Stimulated activated CD4-positive, alpha-beta T cell treated with anti-CD3 and anti-CD28 coated beads, TNF-alpha, amount 100 ng/mL, for 4 hours (primary cell): ENCODE data around the gene TCL1B.
"Not testable (repeated sequence)": the region's sequence is repeated elsewhere in the genome, so short reads cannot be mapped to it uniquely, and the experiment has no call there.

ENCODE experiments used
- DNase-seq, 3 experiments: peaks; one replicate each; pipeline ENCODE4 v3.0.0-alpha.2; 2020; ENCODE audit warnings: low read depth in 3 of 3

The TCL1B gene

DNA sequence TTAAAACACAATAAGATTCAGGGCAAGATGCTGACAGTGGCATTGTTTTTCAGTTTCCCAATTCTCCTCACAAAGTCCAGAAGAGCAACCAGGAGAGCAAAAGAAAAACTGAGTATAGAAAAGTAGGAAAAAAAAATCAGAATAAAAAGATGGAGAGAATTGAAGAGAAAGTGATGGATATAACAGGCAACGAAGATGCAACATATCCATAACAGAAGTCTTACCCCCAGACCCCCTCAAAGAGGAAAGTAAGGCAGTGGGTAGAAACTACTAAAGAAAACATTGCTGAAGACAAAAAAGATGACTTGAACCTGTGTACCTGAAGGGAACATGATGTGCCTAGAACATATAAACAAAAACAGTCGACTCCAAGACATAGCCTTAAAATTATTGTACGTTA, 17.1 kb downstream of the TCL1B start:
- no peak for DNase-seq

DNA sequence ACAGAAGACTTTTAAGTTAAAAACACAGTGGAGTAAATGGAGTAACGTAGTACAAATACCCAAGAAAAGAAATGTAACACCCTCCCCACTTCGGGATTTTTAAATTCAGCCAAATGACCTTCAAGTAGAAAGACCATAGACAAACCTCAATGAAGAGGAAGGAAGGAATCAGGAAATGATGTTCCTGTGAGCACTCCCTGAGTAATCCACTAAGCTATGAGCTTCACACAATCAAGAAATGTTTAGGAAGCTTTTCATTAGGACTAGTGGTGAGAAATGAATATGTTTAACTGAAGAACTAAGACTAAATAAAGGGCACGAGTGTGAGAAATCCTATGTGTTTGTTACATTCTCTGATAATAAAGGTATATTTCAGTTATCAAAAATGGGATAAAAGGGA, 17.6 kb downstream of the TCL1B start:
- DNase-seq, result no peak

DNA sequence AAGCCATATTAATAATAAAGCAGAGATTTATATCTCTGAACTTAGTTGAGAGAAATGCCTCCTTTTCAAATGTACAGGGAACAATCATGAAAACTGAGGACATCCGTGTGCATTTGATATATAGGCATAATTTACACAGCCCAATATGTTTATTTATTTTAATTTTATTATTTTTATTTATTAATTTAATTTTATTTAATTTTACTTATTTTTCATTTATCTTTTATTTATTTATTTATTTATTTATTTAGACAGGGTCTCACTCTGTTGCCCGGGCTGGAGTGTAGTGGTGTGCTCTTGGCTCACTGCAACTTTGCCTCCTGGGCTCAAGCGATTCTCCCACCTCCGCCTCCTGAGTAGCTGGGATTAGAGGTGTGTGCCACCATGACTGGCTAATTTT, 19.3 kb downstream of the TCL1B start:
- no peak for DNase-seq

DNA sequence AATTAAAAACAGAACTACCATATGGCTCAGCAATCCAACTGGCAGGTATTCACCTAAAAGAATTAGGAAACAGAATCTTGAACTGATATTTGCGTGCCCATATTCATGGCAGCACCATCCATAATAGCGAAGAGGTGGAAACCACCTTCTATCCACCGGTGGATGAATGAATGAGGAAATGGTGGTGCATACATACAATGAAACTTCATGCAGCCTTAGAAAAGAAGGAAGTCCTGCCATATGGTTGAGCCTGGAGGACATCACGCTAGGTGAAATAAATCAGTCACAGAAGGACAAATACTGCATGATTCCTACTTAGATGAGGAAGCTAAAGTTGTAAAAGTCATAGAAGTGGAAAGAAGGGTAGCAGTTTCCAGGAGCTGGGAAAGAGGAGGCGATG, 21.1 kb downstream of the TCL1B start:
- DNase-seq, result no peak

DNA sequence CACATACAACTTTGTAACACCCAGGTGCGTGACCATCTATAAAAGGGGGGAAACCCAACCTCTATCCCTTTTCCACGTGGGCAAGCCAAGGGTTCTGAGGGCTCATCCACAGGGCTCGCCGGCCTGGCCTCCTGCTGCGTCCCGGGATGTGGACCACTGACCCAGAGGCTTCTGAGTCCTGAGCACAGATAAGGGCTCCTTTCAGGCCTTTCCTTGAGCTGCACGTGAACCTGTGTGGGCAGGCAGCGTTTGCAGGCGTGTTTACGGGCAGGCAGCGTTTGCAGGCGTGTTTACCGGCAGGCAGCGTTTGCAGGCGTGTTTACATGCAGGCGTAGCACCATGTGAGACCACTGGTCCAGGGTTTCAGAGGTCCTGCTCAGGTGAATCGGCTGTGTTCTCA, 23.9 kb downstream of the TCL1B start:
- DNase-seq, result no peak

DNA sequence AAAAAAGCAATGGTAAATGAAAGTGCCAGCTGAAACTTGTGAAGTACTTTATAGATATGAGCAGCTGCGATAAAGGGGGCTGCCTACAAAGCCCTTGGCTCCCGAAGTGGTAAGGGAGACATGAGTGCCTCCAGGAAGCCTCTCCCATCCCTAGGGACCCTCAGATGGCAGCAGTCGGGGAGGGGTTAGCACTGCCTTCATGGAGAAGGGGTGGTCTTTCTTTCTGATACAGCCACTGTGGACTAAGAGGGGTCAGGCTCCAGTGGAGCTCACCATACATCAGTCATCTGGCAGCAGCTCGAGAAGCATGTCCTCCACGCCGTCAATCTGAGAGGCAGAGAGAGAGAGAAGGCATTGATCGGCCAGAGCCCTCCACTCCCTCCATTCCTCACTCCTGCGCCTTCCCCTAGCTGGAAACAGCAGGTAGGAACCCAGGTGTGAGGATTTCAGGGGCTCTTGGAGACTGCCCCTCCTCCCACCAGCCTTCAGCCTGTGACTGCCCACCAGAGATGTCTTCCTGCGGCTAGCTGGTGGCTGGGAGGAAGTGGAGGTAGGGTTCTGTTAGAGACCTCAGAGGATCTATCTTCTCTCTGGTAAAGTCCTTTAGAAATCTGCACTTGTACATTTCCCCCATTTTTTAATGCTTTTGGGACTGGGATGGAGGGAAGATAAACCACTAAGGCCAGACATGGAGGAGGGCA, 25.4 kb downstream of the TCL1B start:
- no peak for DNase-seq

DNA sequence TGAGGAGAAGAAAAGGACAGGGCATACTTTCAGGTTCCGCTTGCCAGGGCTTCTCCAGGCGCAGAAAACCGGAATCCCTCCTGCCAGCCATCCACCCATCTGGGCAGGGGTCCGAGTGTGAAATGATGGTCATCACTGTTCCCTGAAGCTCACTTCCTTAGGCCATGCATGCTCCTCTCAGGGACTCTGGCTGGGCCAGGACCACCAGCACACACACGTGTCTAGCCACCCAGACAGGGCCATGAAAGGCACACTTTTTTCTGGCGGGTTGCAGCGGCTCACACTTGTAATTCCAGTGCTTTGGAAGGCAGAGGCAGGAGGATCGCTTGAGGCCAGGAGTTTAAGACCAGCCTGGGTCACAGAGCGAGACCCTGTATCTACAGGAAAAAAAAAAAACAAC, 26.2 kb downstream of the TCL1B start:
- DNase-seq, result no peak

DNA sequence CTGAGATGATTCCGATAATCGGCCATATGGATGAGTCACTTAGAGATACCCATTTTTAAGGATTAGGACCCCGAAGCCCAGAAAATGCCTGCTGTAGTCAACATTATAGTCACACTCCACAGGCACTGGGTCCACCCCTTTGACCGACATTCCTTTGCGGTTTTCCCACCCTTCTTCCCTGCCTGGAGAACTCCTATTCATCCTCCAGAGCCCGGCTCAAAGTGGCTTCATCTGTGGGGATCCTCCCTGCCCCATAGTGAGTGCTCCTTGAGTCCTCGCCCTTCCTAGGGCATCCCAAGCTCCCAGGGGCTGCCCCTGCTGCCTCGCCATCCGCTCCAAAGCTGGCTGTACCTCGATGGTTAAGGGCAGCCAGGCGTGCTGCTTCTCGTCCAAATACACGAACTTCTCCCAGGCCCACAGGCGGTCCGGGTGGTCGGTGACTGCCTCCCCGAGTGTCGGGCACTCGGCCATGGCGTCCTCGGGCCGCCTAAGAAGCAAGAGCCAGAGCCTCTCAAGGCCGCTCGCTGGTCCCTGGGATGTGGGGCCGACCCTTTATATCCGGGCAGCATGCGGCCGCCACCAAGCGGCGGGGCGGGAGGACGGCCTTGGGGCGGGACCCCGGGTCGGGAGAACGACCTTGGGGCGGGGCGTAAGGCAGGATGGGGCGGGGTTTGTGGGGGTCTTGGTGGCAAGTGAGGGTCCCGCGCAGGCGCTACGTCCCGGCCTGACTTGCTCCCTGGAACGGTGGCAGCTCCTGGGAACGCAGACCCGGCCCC, 27.6 kb downstream of the TCL1B start, which contains the start of gene TCL1A:
Gene TCL1A (minus strand): TSS at position 530 of the 776 bp plus-strand sequence. CDS start 59 bp downstream, at position 471.
- no peak for DNase-seq

DNA sequence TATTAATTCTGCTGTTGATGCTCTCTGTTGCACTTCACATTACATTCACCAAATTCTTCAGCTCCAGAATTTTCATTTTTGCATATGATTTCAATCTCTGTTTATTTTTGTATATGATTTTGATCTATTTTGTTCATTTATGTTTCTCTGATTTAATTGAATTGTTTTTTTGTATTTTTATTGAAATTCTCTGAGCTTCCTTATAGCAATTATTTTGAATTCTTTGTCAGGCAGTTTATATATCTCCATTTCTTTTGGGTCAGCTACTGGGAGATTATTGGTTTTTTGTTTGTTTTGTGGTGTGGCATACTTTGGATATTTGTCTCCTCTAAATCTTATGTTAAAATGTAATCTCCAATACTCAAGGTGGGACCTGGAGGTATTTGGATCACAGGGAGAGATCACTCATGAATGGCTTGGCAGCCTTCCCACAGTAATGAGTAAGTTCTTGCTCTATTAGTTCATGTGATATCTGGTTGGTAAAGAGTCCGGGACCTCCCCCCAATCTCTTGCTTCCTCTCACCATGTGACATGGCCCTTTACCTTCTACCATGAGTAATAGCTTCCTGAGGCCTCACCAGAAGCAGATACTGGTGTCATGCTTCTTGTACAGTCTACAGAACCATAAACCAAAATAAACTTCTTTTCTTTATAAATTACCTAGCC, 36.4 kb downstream of the TCL1B start:
- DNase-seq, result no peak

DNA sequence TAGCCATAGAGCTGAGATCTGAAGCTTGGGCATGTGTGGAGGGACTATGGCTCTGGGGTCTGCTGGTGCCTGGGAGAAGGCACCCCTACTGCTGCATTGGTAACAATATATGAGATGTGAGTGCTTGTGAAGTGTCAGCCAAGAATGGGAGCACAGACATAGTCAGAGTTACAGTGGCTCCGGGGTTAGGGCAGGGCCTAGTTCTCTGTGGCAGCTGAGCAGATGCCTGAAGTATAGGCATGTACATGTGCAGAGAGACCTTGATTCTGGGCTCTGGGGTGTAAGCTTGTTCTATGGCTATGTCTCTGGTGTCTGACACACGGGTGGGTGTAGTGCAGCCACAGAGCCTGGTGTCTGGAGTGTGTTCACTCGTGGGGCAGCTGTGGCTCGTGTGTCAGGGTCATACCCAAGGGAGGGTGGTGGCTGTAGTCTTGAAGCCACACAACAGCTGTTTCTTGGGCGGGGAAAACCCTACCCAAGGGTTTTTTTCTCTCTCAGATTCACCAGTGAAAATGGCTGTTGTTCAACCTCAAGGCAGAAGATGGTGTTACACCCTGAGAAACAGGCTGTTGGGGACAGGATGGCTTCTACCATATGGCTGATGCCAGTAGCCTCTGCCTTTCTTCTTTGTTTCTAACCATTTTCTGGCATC, 39.6 kb downstream of the TCL1B start:
- no peak for DNase-seq

DNA sequence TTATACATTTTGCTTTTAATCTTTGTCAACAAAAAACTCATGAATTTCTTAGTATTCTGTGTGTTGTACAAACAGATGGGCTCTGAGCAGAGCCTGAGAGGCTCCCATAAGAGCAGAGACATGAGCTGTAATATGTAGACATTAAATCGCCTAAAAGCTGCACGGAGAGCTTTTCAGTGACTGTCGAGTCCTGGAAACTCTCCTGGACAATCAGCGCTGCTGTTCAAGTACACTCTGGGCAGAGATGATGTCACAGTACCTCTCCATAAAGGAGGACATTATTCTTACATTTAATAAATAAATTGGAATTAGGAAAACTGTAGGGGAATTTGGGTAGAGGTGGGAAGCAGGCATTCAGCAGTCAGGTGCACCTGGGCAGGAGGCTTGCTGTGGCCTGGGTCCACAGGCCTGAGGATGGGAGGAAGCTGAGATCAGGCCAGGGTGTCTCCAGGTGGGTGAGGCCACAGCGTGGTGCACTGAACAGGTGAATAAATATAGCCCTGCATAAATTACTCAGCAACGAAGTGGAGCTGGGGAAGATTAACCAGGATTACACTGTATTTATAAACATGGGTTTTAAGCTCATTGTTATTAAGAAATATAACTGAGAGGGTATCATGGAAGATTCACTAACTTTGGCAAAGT, 41.0 kb downstream of the TCL1B start:
- no peak for DNase-seq

DNA sequence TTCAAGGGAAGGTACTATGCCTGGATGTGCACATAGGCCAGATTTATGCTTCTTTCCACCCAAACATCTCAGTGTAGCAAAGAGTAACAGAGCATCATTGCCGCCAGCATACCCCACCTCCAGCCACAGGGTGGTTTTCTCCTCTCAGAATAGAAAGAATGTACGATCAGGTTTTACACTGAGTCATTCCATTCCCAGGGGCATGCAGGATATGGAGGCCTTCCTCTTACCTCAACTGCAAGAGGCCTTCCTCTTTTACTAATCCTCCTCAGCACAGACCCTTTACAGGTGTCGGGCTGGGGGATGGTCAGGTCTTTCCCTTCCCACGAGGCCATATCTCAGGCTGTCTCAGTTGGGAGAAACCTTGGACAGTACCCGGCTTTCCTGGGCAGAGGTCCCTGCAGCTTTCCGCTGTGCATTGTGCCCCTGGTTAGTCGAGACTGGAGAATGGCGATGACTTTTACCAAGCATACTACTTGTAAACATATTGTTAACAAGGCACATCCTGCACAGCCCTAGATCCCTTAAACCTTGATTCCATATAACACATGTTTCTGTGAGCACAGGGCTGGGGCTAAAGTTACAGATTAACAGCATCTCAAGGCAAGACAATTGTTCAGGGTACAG, 43.3 kb downstream of the TCL1B start:
- DNase-seq, result not testable (repeated sequence)

DNA sequence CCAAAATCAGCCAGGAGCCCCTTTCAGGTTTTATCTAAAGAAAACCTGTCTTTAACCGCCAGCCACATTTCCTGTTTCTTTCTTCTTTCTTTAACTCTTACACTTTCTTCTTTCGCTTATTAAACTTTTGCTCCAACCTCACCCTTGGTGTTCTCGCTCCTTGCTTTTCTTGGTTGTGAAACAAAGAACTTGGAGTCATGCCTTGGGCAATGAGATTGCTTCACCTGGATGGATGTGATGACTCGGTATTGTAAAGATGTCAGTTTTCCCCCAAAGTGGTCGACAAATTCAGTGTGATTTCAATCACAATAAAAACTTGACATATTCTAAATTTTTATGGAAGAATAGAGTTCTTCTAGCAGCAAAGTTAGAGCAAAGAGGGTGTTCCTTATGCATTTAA, 43.9 kb downstream of the TCL1B start:
- DNase-seq, result no peak

DNA sequence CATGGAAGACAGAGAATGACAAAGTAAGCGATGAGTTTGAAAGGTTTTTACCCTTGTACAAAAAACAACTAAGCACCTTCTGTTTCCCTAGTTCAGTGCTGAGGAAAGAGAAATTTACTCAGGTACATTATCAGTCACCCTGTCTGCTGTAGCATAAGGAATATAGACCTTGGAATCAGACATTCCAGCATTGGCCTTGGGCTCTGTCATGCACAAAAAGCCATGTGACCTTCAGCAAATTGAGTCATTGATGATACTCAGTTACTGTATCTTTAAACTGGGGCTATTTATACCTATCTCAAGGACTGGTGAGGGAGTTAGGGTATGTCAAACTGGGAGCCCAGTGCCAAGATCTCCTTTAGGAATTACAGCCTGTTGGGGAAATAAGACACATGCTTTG, 47.0 kb downstream of the TCL1B start:
- no peak for DNase-seq

DNA sequence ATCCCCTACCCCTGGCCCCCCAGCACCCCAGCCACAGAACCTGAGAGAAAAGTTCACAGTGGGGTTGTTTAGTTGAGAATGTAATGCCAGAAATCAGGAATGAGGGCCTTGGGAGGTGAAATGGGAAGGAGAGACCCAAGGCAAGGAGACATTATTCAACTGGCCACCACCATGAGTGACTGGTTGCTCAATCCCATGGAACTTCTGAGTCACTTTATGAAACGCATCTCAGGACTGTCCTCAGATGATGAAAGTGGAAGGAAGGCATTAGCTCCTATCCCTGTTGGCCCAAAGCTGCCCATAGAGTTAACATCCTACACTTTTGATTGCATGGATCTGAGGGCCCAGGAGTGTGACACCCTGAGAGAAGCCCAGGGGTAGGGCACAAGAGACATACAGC, 53.1 kb downstream of the TCL1B start:
- no peak for DNase-seq

DNA sequence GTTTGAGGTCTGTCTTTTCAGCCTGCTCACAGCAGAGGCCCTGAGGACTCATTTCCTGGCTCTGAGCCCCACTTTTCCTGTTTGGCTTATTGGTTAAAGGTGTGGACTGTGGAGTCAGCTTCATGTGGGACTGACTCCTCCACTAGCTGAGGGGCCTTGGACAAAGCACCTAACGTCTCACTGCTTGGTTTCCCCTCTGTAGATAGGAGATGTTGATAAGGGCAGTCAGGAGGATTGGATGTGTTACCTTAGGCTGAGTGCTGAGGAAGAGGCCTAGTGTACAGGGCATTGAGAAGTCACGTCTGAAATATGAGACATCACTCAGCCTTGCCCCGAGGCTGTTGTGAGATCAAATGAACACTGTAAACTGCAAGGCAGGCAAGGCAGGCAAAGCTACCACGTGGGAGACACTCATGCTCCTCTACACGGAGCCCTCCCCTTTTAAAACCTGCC, 54.8 kb downstream of the TCL1B start:
- no peak for DNase-seq

DNA sequence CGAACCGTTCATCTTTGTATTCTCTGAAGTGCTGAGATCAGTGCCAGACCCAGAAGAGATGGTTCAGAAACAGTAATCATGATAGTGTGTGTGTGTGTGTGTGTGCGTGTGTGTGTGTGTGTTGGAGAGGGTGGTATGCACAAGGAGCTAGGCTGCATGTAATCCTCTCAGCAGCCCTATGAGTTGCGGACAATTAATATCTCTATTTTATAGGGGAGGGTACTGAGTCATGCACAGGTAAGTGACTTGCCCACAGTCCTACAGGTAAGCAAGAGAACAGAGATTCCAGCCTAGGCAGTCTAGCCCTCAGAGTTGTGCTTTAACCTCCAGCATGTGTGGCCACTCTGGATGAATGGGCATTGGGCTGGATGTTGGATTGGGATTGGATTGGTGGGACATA, 55.6 kb downstream of the TCL1B start:
- DNase-seq, result no peak
